ENCODE data around the gene WAC. TPM values are rescaled to one million over a fixed set of nuclear protein-coding genes. Genes with fewer than 3 reads are reported as not detected.
"Not testable (repeated sequence)": the region's sequence is repeated elsewhere in the genome, so short reads cannot be mapped to it uniquely, and the experiment has no call there.

The WAC gene
- total RNA-seq, 4 donors from 2014 or later = 141 to 162 (median 155) TPM

GRCh38 chr10:28494420-28494819, 38.5 kb upstream of the WAC start:
- H3K27me3 ChIP-seq = no peaks in the 10 kb centered on the region
- TF ChIP-seq POLR2AphosphoS5 (IDR thresholded peaks at IDR 0.05) = no peak
- TF ChIP-seq POLR2A (IDR thresholded peaks at IDR 0.05) = no peak
- no peak for TF ChIP-seq EP300 (IDR thresholded peaks at IDR 0.05)
- TF ChIP-seq CTCF (IDR thresholded peaks at IDR 0.05) = no peak
- H3K4me3 ChIP-seq = no peak overlapping the region
- no peaks in the 10 kb centered on the region for H3K9me3 ChIP-seq
- H3K4me1 ChIP-seq = no peaks in the 10 kb centered on the region
- ATAC-seq = no peak
- no peaks in the 10 kb centered on the region for H3K36me3 ChIP-seq
- H3K27ac ChIP-seq = no peak overlapping the region
- 85 to 100% methylated on average over 1 of the region's 2 CpGs for WGBS, 2 donors (ENCODE audit: low coverage in 1 of 2)

- TF ChIP-seq POLR2A (IDR thresholded peaks at IDR 0.05) = no peak
- TF ChIP-seq CTCF (IDR thresholded peaks at IDR 0.05) = no peak
- TF ChIP-seq POLR2AphosphoS5 (IDR thresholded peaks at IDR 0.05) = no peak
- no peak for TF ChIP-seq EP300 (IDR thresholded peaks at IDR 0.05)
- Histone ChIP-seq H3K27ac (no peak overlapping the region), H3K9me3 (no peaks in the 10 kb centered on the region), H3K4me1 (no peaks in the 10 kb centered on the region), H3K27me3 (no peaks in the 10 kb centered on the region), H3K36me3 (no peaks in the 10 kb centered on the region), H3K4me3 (no peak overlapping the region)
- ATAC-seq = no peak
- WGBS, 2 donors (ENCODE audit: low coverage in 1 of 2) = 63 to 100% methylated on average over 2 to 3 of the region's 3 CpGs
Measured at GRCh38 chr10:28495084-28495483, 37.8 kb upstream of the WAC start.

- no peak for ATAC-seq
- WGBS, 2 donors (ENCODE audit: low coverage in 1 of 2) = 66 to 88% methylated on average over 3 of the region's 3 CpGs
- H3K27me3 ChIP-seq = no peaks in the 10 kb centered on the region
- H3K27ac ChIP-seq = no peak overlapping the region
- no peak for TF ChIP-seq CTCF (IDR thresholded peaks at IDR 0.05)
- TF ChIP-seq EP300 (IDR thresholded peaks at IDR 0.05) = no peak
- no peak for TF ChIP-seq POLR2A (IDR thresholded peaks at IDR 0.05)
- TF ChIP-seq POLR2AphosphoS5 (IDR thresholded peaks at IDR 0.05) = no peak
- no peaks in the 10 kb centered on the region for H3K4me1 ChIP-seq
- no peaks in the 10 kb centered on the region for H3K36me3 ChIP-seq
- no peak overlapping the region for H3K4me3 ChIP-seq
- no peaks in the 10 kb centered on the region for H3K9me3 ChIP-seq
Measured at GRCh38 chr10:28496017-28496416, 36.9 kb upstream of the WAC start.

GRCh38 chr10:28496481-28496961, 36.4 kb upstream of the WAC start:
- Histone ChIP-seq H3K36me3 (no peaks in the 10 kb centered on the region), H3K9me3 (no peaks in the 10 kb centered on the region), H3K4me1 (no peaks in the 10 kb centered on the region), H3K4me3 (no peak overlapping the region), H3K27ac (no peak overlapping the region), H3K27me3 (no peaks in the 10 kb centered on the region)
- WGBS, 2 donors (ENCODE audit: low coverage in 1 of 2) = 65 to 72% methylated on average over 2 of the region's 2 CpGs
- no peak for ATAC-seq
- TF ChIP-seq POLR2AphosphoS5 (IDR thresholded peaks at IDR 0.05) = no peak
- no peak for TF ChIP-seq EP300 (IDR thresholded peaks at IDR 0.05)
- no peak for TF ChIP-seq CTCF (IDR thresholded peaks at IDR 0.05)
- no peak for TF ChIP-seq POLR2A (IDR thresholded peaks at IDR 0.05)

- no peaks in the 10 kb centered on the region for H3K36me3 ChIP-seq
- WGBS, 2 donors (ENCODE audit: low coverage in 1 of 2) = 78 to 93% methylated on average over 2 of the region's 3 CpGs
- no peaks in the 10 kb centered on the region for H3K27me3 ChIP-seq
- H3K4me1 ChIP-seq = no peaks in the 10 kb centered on the region
- H3K4me3 ChIP-seq = no peak overlapping the region
- TF ChIP-seq POLR2AphosphoS5 (IDR thresholded peaks at IDR 0.05) = no peak
- TF ChIP-seq CTCF (IDR thresholded peaks at IDR 0.05) = no peak
- TF ChIP-seq POLR2A (IDR thresholded peaks at IDR 0.05) = no peak
- TF ChIP-seq EP300 (IDR thresholded peaks at IDR 0.05) = no peak
- H3K9me3 ChIP-seq = no peaks in the 10 kb centered on the region
- no peak overlapping the region for H3K27ac ChIP-seq
- no peak for ATAC-seq
Measured at GRCh38 chr10:28497313-28498126, 35.4 kb upstream of the WAC start.

GRCh38 chr10:28500203-28500602, 32.7 kb upstream of the WAC start:
- not testable (repeated sequence) for H3K4me1 ChIP-seq, ATAC-seq, H3K9me3 ChIP-seq, H3K36me3 ChIP-seq, H3K27me3 ChIP-seq, H3K27ac ChIP-seq, H3K4me3 ChIP-seq
- WGBS, 2 donors (ENCODE audit: low coverage in 1 of 2) = 55 to 67% methylated on average over 4 to 5 of the region's 5 CpGs
